Ishikawa (cell line): ENCODE measurements around the gene AFG1L.

Source experiments
- CEBPB ChIP-seq: IDR thresholded peaks from 2 replicates; pipeline ENCODE4 v1.6.1; 2012
- CREB1 ChIP-seq: IDR thresholded peaks from 2 replicates; pipeline ENCODE4 v1.6.1; 2012; ENCODE audit warnings: low read depth
- EGR1 ChIP-seq: IDR thresholded peaks from 2 replicates; pipeline ENCODE4 v1.6.1; 2012
- EP300 ChIP-seq: IDR thresholded peaks from 2 replicates; pipeline ENCODE4 v1.6.1; 2012; ENCODE audit warnings: borderline replicate concordance
- FOXM1 ChIP-seq: IDR thresholded peaks from 2 replicates; pipeline ENCODE4 v1.6.1; 2012; ENCODE audit warnings: low read depth, borderline replicate concordance
- NFIC ChIP-seq: IDR thresholded peaks from 2 replicates; pipeline ENCODE4 v1.6.1; 2012
- RAD21 ChIP-seq: IDR thresholded peaks from 2 replicates; pipeline ENCODE4 v1.6.1; 2012; ENCODE audit warnings: low read depth
- TAF1 ChIP-seq: IDR thresholded peaks from 2 replicates; pipeline ENCODE4 v1.6.1; 2012; ENCODE audit warnings: low read depth, mild to moderate bottlenecking
- TCF12 ChIP-seq: IDR thresholded peaks from 2 replicates; pipeline ENCODE4 v1.6.1; 2012; ENCODE audit warnings: low read depth
- TEAD4 ChIP-seq: IDR thresholded peaks from 2 replicates; pipeline ENCODE4 v1.6.1; 2012
- YY1 ChIP-seq: IDR thresholded peaks from 2 replicates; pipeline ENCODE4 v1.6.1; 2012; ENCODE audit warnings: low read depth
- ZBTB7A ChIP-seq: IDR thresholded peaks from 2 replicates; pipeline ENCODE4 v1.6.1; 2012; ENCODE audit warnings: low read depth
- TF ChIP-seq, protein P1 (sequence below): IDR thresholded peaks from 2 replicates; pipeline ENCODE4 v1.6.1; 2012; ENCODE audit warnings: low read depth, mild to moderate bottlenecking
- TF ChIP-seq, protein P2 (sequence below): IDR thresholded peaks from 2 replicates; pipeline ENCODE4 v1.6.1; 2012
- TF ChIP-seq, protein P3 (sequence below): IDR thresholded peaks from 2 replicates; pipeline ENCODE4 v1.6.1; 2012

AFG1L gene

DNA sequence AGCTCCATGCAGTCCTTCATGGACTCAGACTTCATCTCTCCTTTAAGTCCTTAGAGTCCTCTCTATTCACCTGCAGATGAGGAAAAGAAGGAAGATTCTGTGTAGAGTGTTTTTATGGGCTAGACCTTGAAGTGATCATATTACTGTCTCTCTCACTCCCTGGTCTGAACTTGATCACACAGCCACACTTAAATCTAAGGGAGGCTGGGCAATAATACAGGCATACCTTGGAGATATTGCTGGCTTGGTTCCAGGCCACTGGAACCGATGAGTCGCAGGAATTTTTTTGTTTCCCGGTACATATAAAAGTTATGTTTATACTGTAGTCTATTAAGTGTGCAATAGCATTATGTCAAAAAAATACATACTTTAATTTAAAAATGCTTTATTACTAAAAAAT lies 206.7 kb downstream of the AFG1L start:
- TF ChIP-seq CREB1, result no peak
- TF ChIP-seq EGR1, result no peak
- TF ChIP-seq NFIC, result peak; percentile 47; the same call in 1 of the 2 replicates
- no peak for TF ChIP-seq TCF12
- TF ChIP-seq CEBPB, result no peak

DNA sequence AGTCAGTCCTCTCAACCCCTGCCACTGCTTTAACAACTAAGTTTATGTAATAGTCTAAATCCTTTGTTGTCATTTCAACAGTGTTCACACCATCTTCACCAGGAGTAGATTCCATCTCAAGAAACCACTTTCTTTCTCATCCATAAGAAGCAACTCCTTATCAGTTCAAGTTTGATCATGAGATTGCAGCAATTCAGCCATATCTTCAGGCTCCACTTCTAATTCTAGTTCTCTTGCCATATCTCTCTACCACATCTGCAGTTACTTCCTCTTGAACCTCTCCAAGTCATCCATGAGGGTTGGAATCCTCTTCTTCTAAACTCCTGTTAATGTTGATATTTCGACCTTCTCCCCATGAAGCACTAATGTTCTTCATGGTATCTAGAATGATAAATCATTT lies 208.0 kb downstream of the AFG1L start:
- TF ChIP-seq TAF1, result no peak
- TF ChIP-seq EGR1, result no peak
- TF ChIP-seq ZBTB7A, result no peak
- TF ChIP-seq FOXM1, result no peak
- TF ChIP-seq YY1, result no peak
- no peak for TF ChIP-seq RAD21
- TF ChIP-seq, protein P1, sequence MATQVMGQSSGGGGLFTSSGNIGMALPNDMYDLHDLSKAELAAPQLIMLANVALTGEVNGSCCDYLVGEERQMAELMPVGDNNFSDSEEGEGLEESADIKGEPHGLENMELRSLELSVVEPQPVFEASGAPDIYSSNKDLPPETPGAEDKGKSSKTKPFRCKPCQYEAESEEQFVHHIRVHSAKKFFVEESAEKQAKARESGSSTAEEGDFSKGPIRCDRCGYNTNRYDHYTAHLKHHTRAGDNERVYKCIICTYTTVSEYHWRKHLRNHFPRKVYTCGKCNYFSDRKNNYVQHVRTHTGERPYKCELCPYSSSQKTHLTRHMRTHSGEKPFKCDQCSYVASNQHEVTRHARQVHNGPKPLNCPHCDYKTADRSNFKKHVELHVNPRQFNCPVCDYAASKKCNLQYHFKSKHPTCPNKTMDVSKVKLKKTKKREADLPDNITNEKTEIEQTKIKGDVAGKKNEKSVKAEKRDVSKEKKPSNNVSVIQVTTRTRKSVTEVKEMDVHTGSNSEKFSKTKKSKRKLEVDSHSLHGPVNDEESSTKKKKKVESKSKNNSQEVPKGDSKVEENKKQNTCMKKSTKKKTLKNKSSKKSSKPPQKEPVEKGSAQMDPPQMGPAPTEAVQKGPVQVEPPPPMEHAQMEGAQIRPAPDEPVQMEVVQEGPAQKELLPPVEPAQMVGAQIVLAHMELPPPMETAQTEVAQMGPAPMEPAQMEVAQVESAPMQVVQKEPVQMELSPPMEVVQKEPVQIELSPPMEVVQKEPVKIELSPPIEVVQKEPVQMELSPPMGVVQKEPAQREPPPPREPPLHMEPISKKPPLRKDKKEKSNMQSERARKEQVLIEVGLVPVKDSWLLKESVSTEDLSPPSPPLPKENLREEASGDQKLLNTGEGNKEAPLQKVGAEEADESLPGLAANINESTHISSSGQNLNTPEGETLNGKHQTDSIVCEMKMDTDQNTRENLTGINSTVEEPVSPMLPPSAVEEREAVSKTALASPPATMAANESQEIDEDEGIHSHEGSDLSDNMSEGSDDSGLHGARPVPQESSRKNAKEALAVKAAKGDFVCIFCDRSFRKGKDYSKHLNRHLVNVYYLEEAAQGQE, result no peak
- TF ChIP-seq, protein P2, sequence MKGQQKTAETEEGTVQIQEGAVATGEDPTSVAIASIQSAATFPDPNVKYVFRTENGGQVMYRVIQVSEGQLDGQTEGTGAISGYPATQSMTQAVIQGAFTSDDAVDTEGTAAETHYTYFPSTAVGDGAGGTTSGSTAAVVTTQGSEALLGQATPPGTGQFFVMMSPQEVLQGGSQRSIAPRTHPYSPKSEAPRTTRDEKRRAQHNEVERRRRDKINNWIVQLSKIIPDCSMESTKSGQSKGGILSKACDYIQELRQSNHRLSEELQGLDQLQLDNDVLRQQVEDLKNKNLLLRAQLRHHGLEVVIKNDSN, result no peak
- TF ChIP-seq CREB1, result no peak
- TF ChIP-seq EP300, result no peak
- TF ChIP-seq TEAD4, result no peak
- no peak for TF ChIP-seq CEBPB
- no peak for TF ChIP-seq NFIC
- TF ChIP-seq TCF12, result no peak
- TF ChIP-seq, protein P3, sequence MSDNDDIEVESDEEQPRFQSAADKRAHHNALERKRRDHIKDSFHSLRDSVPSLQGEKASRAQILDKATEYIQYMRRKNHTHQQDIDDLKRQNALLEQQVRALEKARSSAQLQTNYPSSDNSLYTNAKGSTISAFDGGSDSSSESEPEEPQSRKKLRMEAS, result no peak

DNA sequence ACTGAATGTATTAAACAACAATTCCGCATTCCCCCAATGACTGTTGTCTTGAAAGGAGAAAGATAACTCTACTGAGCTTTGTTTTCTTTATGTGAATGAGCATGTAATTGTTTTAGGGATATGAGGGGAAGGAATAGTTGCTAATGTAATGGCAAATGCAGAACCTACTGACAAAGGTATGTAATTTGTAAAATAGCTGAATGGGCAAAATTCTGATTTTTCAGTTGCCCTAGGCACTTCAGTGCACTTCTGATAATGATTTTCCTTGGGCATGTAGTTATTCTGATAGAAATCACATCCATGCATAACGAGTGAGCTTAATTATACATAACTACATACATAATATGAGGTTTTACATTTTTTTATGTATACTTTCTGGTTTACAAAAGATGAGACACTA lies 212.5 kb downstream of the AFG1L start:
- no peak for TF ChIP-seq TEAD4
- no peak for TF ChIP-seq TAF1
- TF ChIP-seq, protein P3, result no peak
- TF ChIP-seq ZBTB7A, result no peak
- TF ChIP-seq EGR1, result no peak
- no peak for TF ChIP-seq CREB1
- no peak for TF ChIP-seq TCF12
- TF ChIP-seq YY1, result no peak
- TF ChIP-seq RAD21, result no peak
- TF ChIP-seq NFIC, result no peak
- no peak for TF ChIP-seq EP300
- no peak for TF ChIP-seq CEBPB
- no peak for TF ChIP-seq FOXM1
- TF ChIP-seq, protein P1, result no peak
- TF ChIP-seq, protein P2, result no peak

DNA sequence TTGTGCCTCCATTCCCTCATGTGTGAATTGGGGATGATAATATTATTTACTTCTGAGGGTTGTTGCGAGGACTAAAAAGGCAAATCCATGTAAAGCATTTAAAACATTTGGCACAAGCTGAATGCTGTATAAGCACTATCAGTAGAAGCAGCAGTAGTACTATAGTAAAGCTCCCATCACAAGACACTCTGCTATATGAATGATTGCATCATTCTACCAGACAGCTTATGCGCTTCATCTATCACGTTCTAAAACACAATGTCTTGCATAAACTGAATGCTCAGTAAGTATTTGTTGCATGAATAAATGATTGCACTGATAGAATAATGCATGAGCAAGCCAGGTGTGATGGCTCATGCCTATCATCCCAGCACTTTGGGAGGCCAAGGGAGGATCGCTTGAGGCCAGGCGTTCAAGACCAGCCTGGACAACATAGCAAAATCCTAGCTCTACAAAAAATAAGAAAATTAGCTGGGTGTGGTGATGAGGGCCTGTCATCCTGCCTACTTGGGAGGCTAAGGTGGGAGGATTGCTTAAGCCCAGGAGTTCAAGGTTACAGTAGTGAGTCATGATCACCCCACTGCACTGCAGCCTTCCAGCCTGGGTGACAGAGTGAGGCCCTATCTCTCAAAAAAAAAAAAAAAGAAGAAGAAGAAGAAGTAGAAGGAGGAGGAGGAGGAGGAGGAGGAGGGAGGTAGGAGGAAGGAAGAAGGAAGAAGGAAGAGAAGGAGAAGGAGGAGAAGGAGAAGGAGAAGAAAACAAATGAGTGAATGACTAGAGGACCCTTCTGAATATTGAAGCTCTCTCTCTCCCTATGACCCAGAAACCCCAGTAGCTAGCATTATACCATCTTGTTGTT lies 215.8 kb downstream of the AFG1L start:
- TF ChIP-seq NFIC (no peak), YY1 (no peak), FOXM1 (no peak), RAD21 (no peak), TCF12 (no peak), CREB1 (no peak), EGR1 (no peak), TAF1 (no peak), ZBTB7A (no peak), TEAD4 (no peak), EP300 (no peak), CEBPB (no peak)
- TF ChIP-seq, protein P3, result no peak
- TF ChIP-seq, protein P1, result no peak
- TF ChIP-seq, protein P2, result no peak
